Thyroid gland (tissue), 4 donors: ENCODE measurements around the gene SLC6A5. TPM values are rescaled to one million over a fixed set of nuclear protein-coding genes. Genes with fewer than 3 reads are reported as not detected.
"Not testable (repeated sequence)": the region's sequence is repeated elsewhere in the genome, so short reads cannot be mapped to it uniquely, and the experiment has no call there.

Source experiments
- DNase-seq, 2 donors: peaks; one replicate each; pipeline ENCODE4 v3.0.0-alpha.2; 2019
- H3K27ac ChIP-seq, 3 donors: fragments of 200-600 bp; sonication (generic); 1 replicate in 2 of 3; 2 replicates in 1 of 3; pipeline ENCODE4 v1.5.1; 2016 to 2019; ENCODE audit warnings: mild to moderate bottlenecking in 1 of 3, moderate library complexity in 1 of 3
- H3K27me3 ChIP-seq: fragments of 200-600 bp; sonication (generic); one replicate; pipeline ENCODE4 v1.5.1; 2019
- H3K36me3 ChIP-seq, 2 donors: fragments of 200-600 bp; sonication (generic); one replicate each; pipeline ENCODE4 v1.5.1; 2016 to 2019
- H3K4me1 ChIP-seq, 2 donors: fragments of 200-600 bp; sonication (generic); one replicate each; pipeline ENCODE4 v1.5.1; 2017 to 2019
- H3K4me3 ChIP-seq, 3 donors: fragments of 200-600 bp; sonication (generic); replicated peaks in 1 of 3; 1 replicate in 2 of 3; 2 replicates in 1 of 3; pipeline ENCODE4 v1.5.1; 2016; ENCODE audit warnings: mild to moderate bottlenecking in 1 of 3
- H3K9me3 ChIP-seq: fragments of 200-600 bp; sonication (generic); one replicate; pipeline ENCODE4 v1.5.1; 2017
- CTCF ChIP-seq, 6 experiments: fragments of 200-600 bp in 3 of 6; fragments of 450-650 bp in 3 of 6; sonication (generic) in 3 of 6; IDR thresholded peaks; one replicate each; pipeline ENCODE4 v1.5.1; 2016 to 2019; ENCODE audit warnings: antibody characterized with exemption in 6 of 6, mild to moderate bottlenecking in 2 of 6, inconsistent platforms in 1 of 6, moderate library complexity in 1 of 6
- POLR2A ChIP-seq, 2 donors: fragments of 450-650 bp; IDR thresholded peaks; one replicate each; pipeline ENCODE4 v1.6.1; 2017; ENCODE audit warnings: antibody characterized with exemption in 2 of 2, mild to moderate bottlenecking in 2 of 2, moderate library complexity in 1 of 2
- WGBS, 2 donors: methylation state at CpG; one replicate each; pipeline ENCODE4 v1.1.5; 2017; 5-methylcytosine and 5-hydroxymethylcytosine counted together
- intact Hi-C: fragments of 100-400 bp; cut with DNase I; formaldehyde crosslinking; loops from one replicate; pipeline ENCODE4 v1.15.1; 2023
- total RNA-seq, 4 donors: library from RNA; depleted of rRNA; stranded (reverse); fragments of >200 nt; gene quantifications; one replicate each; pipeline ENCODE4 v1.2.3, GENCODE V29; 2016

Gene SLC6A5
- total RNA-seq, 4 donors from 2014 or later: not detected

DNA sequence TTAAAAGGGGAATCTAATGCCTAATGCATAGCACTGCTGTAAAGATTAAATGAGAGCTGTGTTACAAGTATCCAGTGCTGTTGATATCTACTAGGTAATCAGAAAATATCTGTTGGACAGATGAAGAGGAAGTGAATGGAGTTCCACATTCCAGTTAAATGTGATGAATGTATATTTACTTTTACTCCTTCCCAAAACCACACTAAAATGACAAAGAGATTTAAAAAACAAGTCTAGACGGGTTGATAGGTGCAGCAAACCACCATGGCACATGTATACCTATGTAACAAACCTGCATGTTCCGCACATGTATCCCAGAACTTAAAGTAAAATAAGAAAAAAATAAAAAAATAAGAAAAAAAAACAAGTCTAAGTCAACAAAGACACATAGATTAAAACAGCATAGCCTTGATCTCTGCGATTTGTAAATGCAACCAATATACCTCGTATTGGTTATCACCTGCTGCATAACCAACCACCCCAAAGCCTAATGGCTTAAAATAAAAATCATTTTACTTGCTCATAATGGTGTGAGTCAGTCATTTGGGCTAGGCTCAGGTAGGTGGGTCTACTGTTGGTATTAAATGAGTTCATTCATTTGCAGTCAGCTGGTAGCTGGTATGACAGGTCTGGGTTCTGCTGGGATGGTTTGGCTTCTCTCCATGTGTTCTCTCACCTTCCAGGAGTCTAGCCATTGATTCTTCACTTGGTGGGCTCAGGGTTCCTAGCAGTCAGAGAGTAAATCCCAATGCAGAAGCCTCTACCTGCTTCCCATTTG is 39.7 kb upstream of the SLC6A5 start:
- no peak overlapping the region for H3K4me3 ChIP-seq
- no peaks in the 10 kb centered on the region for H3K9me3 ChIP-seq
- H3K27ac ChIP-seq: no peak overlapping the region
- H3K36me3 ChIP-seq: no peaks in the 10 kb centered on the region
- no peaks in the 10 kb centered on the region for H3K27me3 ChIP-seq
- 75 to 76% methylated on average over 4 of the region's 4 CpGs for WGBS, 2 donors
- TF ChIP-seq CTCF (IDR thresholded peaks at IDR 0.05) (no peak), POLR2A (IDR thresholded peaks at IDR 0.05) (no peak)
- intact Hi-C loops: no loop called here
- no peak for DNase-seq
- no peaks in the 10 kb centered on the region for H3K4me1 ChIP-seq

- Histone ChIP-seq H3K9me3 (no peaks in the 10 kb centered on the region), H3K36me3 (no peaks in the 10 kb centered on the region), H3K27ac (no peak overlapping the region), H3K4me3 (no peak overlapping the region), H3K4me1 (no peaks in the 10 kb centered on the region), H3K27me3 (no peaks in the 10 kb centered on the region)
- DNase-seq: no peak
- WGBS, 2 donors: 45 to 52% methylated on average over 1 of the region's 1 CpG
- no peak for TF ChIP-seq CTCF (IDR thresholded peaks at IDR 0.05)
- TF ChIP-seq POLR2A (IDR thresholded peaks at IDR 0.05): no peak
- intact Hi-C loops: no loop called here
Measured at GRCh38 chr11:20561915-20562314, 37.5 kb upstream of the SLC6A5 start.

GRCh38 chr11:20563866-20564265 is 35.5 kb upstream of the SLC6A5 start:
- intact Hi-C loops: no loop called here
- no peaks in the 10 kb centered on the region for H3K4me1 ChIP-seq
- no peak overlapping the region for H3K27ac ChIP-seq
- TF ChIP-seq POLR2A (IDR thresholded peaks at IDR 0.05) (no peak), CTCF (IDR thresholded peaks at IDR 0.05) (no peak)
- H3K27me3 ChIP-seq: no peaks in the 10 kb centered on the region
- no peak for DNase-seq
- H3K9me3 ChIP-seq: no peaks in the 10 kb centered on the region
- no peak overlapping the region for H3K4me3 ChIP-seq
- no peaks in the 10 kb centered on the region for H3K36me3 ChIP-seq

DNA sequence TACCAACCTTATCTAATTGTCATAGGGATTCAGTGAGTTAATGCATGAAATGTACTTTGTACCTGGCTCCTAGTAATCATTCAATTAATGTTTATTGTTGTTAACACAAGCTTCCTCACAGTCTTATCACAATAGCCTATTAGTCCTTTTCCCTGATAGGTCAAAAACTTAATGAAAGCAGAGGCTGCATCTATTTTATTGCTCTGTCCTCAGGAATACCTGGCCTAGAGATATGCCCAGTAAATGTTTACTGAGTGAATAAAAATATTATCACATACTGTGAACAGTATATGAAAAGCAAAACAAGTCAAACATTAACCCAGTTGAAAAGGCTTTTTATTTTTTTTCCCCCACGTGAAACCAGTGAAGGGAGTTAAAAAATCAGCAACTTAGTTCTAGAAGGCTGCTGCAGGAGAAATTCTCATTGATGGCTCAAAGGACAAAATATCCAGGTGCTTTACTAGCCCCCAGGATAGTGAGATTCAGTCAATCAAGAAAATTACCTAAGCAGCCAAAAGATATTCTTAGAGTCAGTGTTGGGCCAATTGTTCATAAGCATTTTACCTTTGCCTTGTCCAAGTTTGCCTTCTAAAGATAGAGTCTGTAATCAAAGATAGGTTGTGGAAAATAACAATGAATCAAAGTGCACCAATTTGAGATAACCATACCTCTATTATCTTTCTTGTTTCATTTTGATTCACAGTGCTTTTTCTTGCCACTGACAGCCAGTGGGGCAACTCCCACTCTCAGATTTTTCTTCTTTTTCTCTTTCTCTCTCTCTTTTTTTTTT is 34.4 kb upstream of the SLC6A5 start:
- Histone ChIP-seq H3K36me3 (no peaks in the 10 kb centered on the region), H3K27me3 (no peaks in the 10 kb centered on the region), H3K9me3 (no peaks in the 10 kb centered on the region), H3K4me3 (no peak overlapping the region), H3K27ac (no peak overlapping the region), H3K4me1 (no peaks in the 10 kb centered on the region)
- DNase-seq: no peak
- 59 to 71% methylated on average over 1 of the region's 1 CpG for WGBS, 2 donors
- no peak for TF ChIP-seq POLR2A (IDR thresholded peaks at IDR 0.05)
- TF ChIP-seq CTCF (IDR thresholded peaks at IDR 0.05): no peak
- intact Hi-C loops: no loop called here

- H3K27me3 ChIP-seq, DNase-seq, H3K4me1 ChIP-seq, intact Hi-C loops, H3K4me3 ChIP-seq, H3K9me3 ChIP-seq, H3K27ac ChIP-seq, H3K36me3 ChIP-seq: not testable (repeated sequence)
- 55 to 56% methylated on average over 4 of the region's 4 CpGs for WGBS, 2 donors
Measured at GRCh38 chr11:20566115-20566514, 33.3 kb upstream of the SLC6A5 start.
